K562 (cell line): ENCODE data around the gene CCT5. TPM values are rescaled to one million over a fixed set of nuclear protein-coding genes. Genes with fewer than 3 reads are reported as not detected.

Source experiments
- ATAC-seq: fragments of 200-7000 bp; cut with Tn5 transposase; 3 replicates; pipeline ENCODE4 v1.9.1; 2020; ENCODE audit warnings: moderate library complexity
- BruUV-seq: library from RNA; stranded (reverse); fragments of 400-500 nt; replicated peaks from 2 replicates; lab custom pipeline; 2021; lab: Mats Ljungman, UMichigan
- CTCF ChIA-PET: fragments of 300-600 bp; formaldehyde crosslinking; extraction: SDS; loops from one replicate; lab custom pipeline; 2021; ENCODE audit warnings: low intra/inter-chr PET ratio; lab: Yijun Ruan, JAX
- POLR2A ChIA-PET: fragments of 300-600, 350-650 bp; sonication (Branson Sonifier 250); formaldehyde crosslinking; extraction: SDS; loops from one replicate; lab custom pipeline; 2021; ENCODE audit warnings: antibody characterized with exemption, inconsistent platforms; lab: Yijun Ruan, JAX
- DNase-seq, 4 experiments: peaks; one replicate each; pipeline versions ENCODE4 v3.0.0 to v3.0.0-alpha.2; 2011 to 2018; ENCODE audit warnings: low spot score in 3 of 4, mixed read lengths in 3 of 4; ENCODE audit errors: extremely low read depth in 1 of 4
- FAIRE-seq: peaks from 2 replicates; lab custom pipeline; 2011; peaks lifted over from hg19 to GRCh38; lab: Jason Lieb, UNC
- H2AFZ ChIP-seq: 2 replicates; pipeline ENCODE4 v1.6.0; 2011; ENCODE audit warnings: low read depth, low read length, control low read depth, inconsistent platforms
- H3K27ac ChIP-seq: fragments of 200-600 bp; 3 replicates; pipeline ENCODE4 v1.8.0; 2011; ENCODE audit warnings: low read depth, mild to moderate bottlenecking, control low read depth, inconsistent platforms, low read length, moderate library complexity, mixed read lengths; ENCODE audit errors: extremely low read depth
- H3K27me3 ChIP-seq, 2 experiments: fragments of 300-600 bp in 1 of 2; 2 replicates in 1 of 2; 3 replicates in 1 of 2; pipeline versions ENCODE4 v1.6.0 to v1.8.0; 2011; ENCODE audit warnings: inconsistent platforms in 2 of 2, low read length in 2 of 2, mild to moderate bottlenecking in 1 of 2, mixed read lengths in 1 of 2, moderate library complexity in 1 of 2; ENCODE audit not compliant: control insufficient read depth in 2 of 2, insufficient read depth in 2 of 2
- H3K36me3 ChIP-seq: fragments of 300-600 bp; 3 replicates; pipeline ENCODE4 v1.8.0; 2011; ENCODE audit warnings: mild to moderate bottlenecking, low read length, inconsistent platforms; ENCODE audit not compliant: control insufficient read depth, insufficient read depth
- H3K4me1 ChIP-seq, 2 experiments: fragments of 200-600 bp in 1 of 2; replicated peaks in 1 of 2; 2 replicates in 1 of 2; 3 replicates in 1 of 2; pipeline versions ENCODE4 v1.5.1 to v1.8.0; 2011; ENCODE audit warnings: inconsistent platforms in 2 of 2, low read length in 2 of 2, mild to moderate bottlenecking in 1 of 2, mixed read lengths in 1 of 2, moderate library complexity in 1 of 2; ENCODE audit not compliant: control insufficient read depth in 2 of 2, insufficient read depth in 2 of 2
- H3K4me2 ChIP-seq: 2 replicates; pipeline ENCODE4 v1.6.1; 2011; ENCODE audit warnings: low read length, control low read depth, inconsistent platforms, mixed read lengths; ENCODE audit not compliant: insufficient read depth
- H3K4me3 ChIP-seq: fragments of 200-600 bp; sonication (generic), shearing (Covaris generic); 2 replicates; pipeline ENCODE4 v1.5.1; 2016; ENCODE audit warnings: control low read depth, inconsistent platforms
- H3K79me2 ChIP-seq: fragments of 200-600 bp; 3 replicates; pipeline ENCODE4 v1.8.0; 2011; ENCODE audit warnings: low read length, inconsistent platforms; ENCODE audit not compliant: control insufficient read depth, insufficient read depth
- H3K9ac ChIP-seq, 2 experiments: 2 replicates each; pipeline versions ENCODE4 v1.6.0 to v1.6.1; 2011; ENCODE audit warnings: low read depth in 2 of 2, low read length in 2 of 2, control low read depth in 1 of 2, inconsistent platforms in 1 of 2, mild to moderate bottlenecking in 1 of 2, mixed read lengths in 1 of 2; ENCODE audit not compliant: insufficient read depth in 1 of 2
- H3K9me1 ChIP-seq: one replicate; pipeline ENCODE4 v1.6.0; 2011; ENCODE audit warnings: inconsistent platforms, mild to moderate bottlenecking, low read length, moderate library complexity; ENCODE audit not compliant: control insufficient read depth, insufficient read depth
- H3K9me3 ChIP-seq: replicated peaks from 2 replicates; pipeline ENCODE4 v1.5.1; 2011; ENCODE audit warnings: low read depth, low read length, inconsistent platforms; ENCODE audit not compliant: control insufficient read depth, insufficient read depth
- H4K20me1 ChIP-seq: replicated peaks from 2 replicates; pipeline ENCODE4 v1.6.1; 2011; ENCODE audit warnings: low read length, inconsistent platforms, mixed read lengths; ENCODE audit not compliant: control insufficient read depth, insufficient read depth
- ATF3 ChIP-seq, 2 experiments: fragments of 450-650 bp in 1 of 2; sonication (generic) in 1 of 2; formaldehyde crosslinking in 1 of 2; IDR thresholded peaks in 1 of 2; conservative IDR thresholded peaks in 1 of 2; 2 replicates each; pipeline versions ENCODE4 v1.6.1 to v1.8.1; 2016 to 2023; ENCODE audit warnings: mild to moderate bottlenecking in 2 of 2, moderate library complexity in 2 of 2, inconsistent platforms in 1 of 2, missing genetic modification reagents in 1 of 2
- CEBPG ChIP-seq, 3 experiments: fragments of 200-800 bp in 1 of 3; sonication (Bioruptor generic) in 1 of 3; sonication (generic) in 1 of 3; formaldehyde crosslinking in 1 of 3; IDR thresholded peaks in 2 of 3; conservative IDR thresholded peaks in 1 of 3; 2 replicates each; pipeline versions ENCODE4 v1.6.1 to v1.8.0; 2016 to 2022; ENCODE audit warnings: missing compliant biosample characterization in 2 of 3, missing genetic modification characterization in 2 of 3, mild to moderate bottlenecking in 1 of 3, missing genetic modification reagents in 1 of 3
- E2F6 ChIP-seq, 2 experiments: IDR thresholded peaks; 2 replicates each; pipeline ENCODE4 v1.6.1; 2011; ENCODE audit warnings: borderline replicate concordance in 1 of 2, control low read depth in 1 of 2, low read depth in 1 of 2, low read length in 1 of 2, mild to moderate bottlenecking in 1 of 2, mixed read lengths in 1 of 2, moderate library complexity in 1 of 2; ENCODE audit not compliant: insufficient read depth in 1 of 2, insufficient read length in 1 of 2, poor library complexity in 1 of 2, severe bottlenecking in 1 of 2; ENCODE audit errors: extremely low read depth in 1 of 2
- PKNOX1 ChIP-seq: fragments of 450-650 bp; IDR thresholded peaks from 2 replicates; pipeline ENCODE4 v1.6.1; 2016
- WGBS: fragments of 100-300 bp; shearing (Covaris generic); methylation state at CpG from one replicate; pipeline ENCODE4 v1.1.6; 2016; ENCODE audit warnings: low coverage, mixed read lengths; ENCODE audit not compliant: insufficient coverage; ENCODE audit errors: missing lambda C conversion rate; 5-methylcytosine and 5-hydroxymethylcytosine counted together
- in situ Hi-C: fragments of 300-500 bp; cut with MboI; formaldehyde crosslinking; loops from 4 replicates; pipeline ENCODE4 v1.15.0; 2018; ENCODE audit warnings: inconsistent platforms, mixed read lengths
- intact Hi-C: fragments of 100-400 bp; cut with micrococcal nuclease; formaldehyde crosslinking; loops from 2 replicates; pipeline ENCODE4 v1.14.2; 2022
- polyA plus RNA-seq, 8 experiments: library from polyadenylated mRNA; depleted of rRNA in 4 of 8; stranded (reverse) in 5 of 8; unstranded in 3 of 8; fragments of >200 nt; fragmentation: Nextera tagmentation in 2 of 8; fragmentation: Illumina TruSeq in 1 of 8; extraction: Ambion mirVana in 2 of 8; extraction: Trizol in 1 of 8; gene quantifications; 2 replicates each; pipeline versions ENCODE4 v1.2.1 to v1.2.3, GENCODE V29; 2011 to 2014; ENCODE audit warnings: inconsistent platforms in 1 of 8, missing spikeins in 1 of 8
- total RNA-seq, 7 experiments: library from RNA; depleted of rRNA in 6 of 7; stranded (reverse); fragments of >200 nt in 6 of 7; fragmentation: Illumina TruSeq in 2 of 7; extraction: Trizol in 2 of 7; gene quantifications; 2 replicates each; pipeline versions ENCODE4 v1.2.1 to v1.2.3, GENCODE V29; 2011 to 2021; ENCODE audit warnings: low replicate concordance in 1 of 7

The CCT5 gene
- total and polyA plus RNA-seq, 9 of the 15 experiments (the other 6 are each of a cell fraction or from before 2014, with no cell fraction given): 782 to 1,606 (median 1,153) TPM

- intact Hi-C loops (no loop called here), in situ Hi-C loops (no loop called here)
- CTCF ChIA-PET: interaction anchor here (0.7 kb wide), 1 partner anchor 78 kb away, joined by 3 read pairs; no protein-coding TSS in a partner anchor
- H3K9me1 ChIP-seq: no peaks in the 10 kb centered on the region
- H3K36me3 ChIP-seq: peaks cover 75% of the 10 kb centered on the region
- no peak overlapping the region for H3K4me2 ChIP-seq
- peak overlapping the region in 1 of 2 experiments; percentile 6; a peak in 1 of 4 replicates for H3K9ac ChIP-seq
- no peaks in the 10 kb centered on the region for H3K27me3 ChIP-seq
- no peaks in the 10 kb centered on the region for H4K20me1 ChIP-seq
- FAIRE-seq (no peak), ATAC-seq (no peak), DNase-seq (peak in 1 of 4 experiments; percentile 25)
- no TSS peak for BruUV-seq
- H3K9me3 ChIP-seq: no peaks in the 10 kb centered on the region
- H3K27ac ChIP-seq: no peak overlapping the region; the same call in 2 of the 3 replicates
- POLR2A ChIA-PET: interaction anchor here (0.6 to 1.6 kb wide), 5 partner anchors 9 to 78 kb away, joined by 3 to 10 read pairs (median 3); no protein-coding TSS in a partner anchor
- H2AFZ ChIP-seq: no peak overlapping the region
- WGBS: 65% methylated on average over 6 of the region's 6 CpGs
- TF ChIP-seq CEBPG (CRISPR knock-in tag; IDR thresholded peaks at IDR 0.05) (no peak), CEBPG (tag; conservative IDR thresholded peaks at IDR 0.05 in 1 of 2, IDR thresholded peaks at IDR 0.05 in 1 of 2) (peak in 1 of 2 experiments; percentile 26; a peak in 1 of 4 replicates), E2F6 (IDR thresholded peaks at IDR 0.05; ENCODE audit: borderline replicate concordance in 1 of 2, extremely low read depth in 1 of 2, insufficient read depth in 1 of 2, insufficient read length in 1 of 2, low read depth in 1 of 2, low read length in 1 of 2, poor library complexity in 1 of 2, severe bottlenecking in 1 of 2) (no peak), PKNOX1 (peak; percentile 44; the same call in 1 of the 2 replicates), ATF3 (IDR thresholded peaks at IDR 0.05) (peak; percentile 76), ATF3 (CRISPR knock-in tag; conservative IDR thresholded peaks at IDR 0.05) (no peak)
- TF ChIP-seq, all 486 proteins: peak for 3
- peaks cover 18 to 28% of the 10 kb centered on the region in 2 experiments for H3K4me1 ChIP-seq
- no peak overlapping the region for H3K4me3 ChIP-seq
- H3K79me2 ChIP-seq: peaks cover 22% of the 10 kb centered on the region
Measured at GRCh38 chr5:10286162-10286861, 36.2 kb downstream of the CCT5 start.
